ACC112 (cell line): ENCODE data around the gene GSS.

Experiments
- H2AFZ ChIP-seq: fragments of 200-600 bp; sonication (generic); one replicate; pipeline ENCODE4 v1.6.0; 2017; ENCODE audit warnings: antibody characterized with exemption, low read length; ENCODE audit not compliant: unreplicated experiment
- H3K27ac ChIP-seq: fragments of 200-600 bp; sonication (generic); 2 replicates; pipeline ENCODE4 v1.5.1; 2014; ENCODE audit warnings: low read depth, mild to moderate bottlenecking, antibody characterized with exemption, low read length, moderate library complexity
- H3K27me3 ChIP-seq: fragments of 200-600 bp; sonication (generic); 2 replicates; pipeline ENCODE4 v1.6.1; 2014; ENCODE audit warnings: mild to moderate bottlenecking, antibody characterized with exemption, low read length, moderate library complexity, mixed read lengths; ENCODE audit not compliant: insufficient read depth
- H3K36me3 ChIP-seq: fragments of 200-600 bp; sonication (generic); 2 replicates; pipeline ENCODE4 v1.6.1; 2016; ENCODE audit warnings: mild to moderate bottlenecking, antibody characterized with exemption, low read length, moderate library complexity, mixed read lengths; ENCODE audit not compliant: insufficient read depth
- H3K4me1 ChIP-seq: fragments of 200-600 bp; sonication (generic); one replicate; pipeline ENCODE4 v1.6.1; 2016; ENCODE audit warnings: low read length, mixed read lengths; ENCODE audit not compliant: insufficient read depth, unreplicated experiment, control insufficient read depth
- H3K4me3 ChIP-seq: fragments of 200-600 bp; sonication (generic); 2 replicates; pipeline ENCODE4 v1.5.1; 2014; ENCODE audit warnings: mild to moderate bottlenecking, low read depth, low read length
- H3K79me2 ChIP-seq: fragments of 200-600 bp; sonication (generic); one replicate; pipeline ENCODE4 v1.6.0; 2016; ENCODE audit warnings: low read length; ENCODE audit not compliant: control insufficient read depth, unreplicated experiment, insufficient read depth

GSS gene

GRCh38 chr20:34955231-34956040 lies at the start of gene GSS, which contains the start of gene MYH7B:
Gene GSS, minus strand, starts transcription at chr20:34955806. Its CDS starts 3,954 bp downstream, at chr20:34951852.
Gene MYH7B, plus strand, starts transcription at chr20:34955868. Its CDS starts 22,138 bp downstream, at chr20:34978006.
- peaks cover 7% of the 10 kb centered on the region for H3K4me1 ChIP-seq
- H2AFZ ChIP-seq: peak within 1 kb of the TSS; percentile 86
- no peaks in the 10 kb centered on the region for H3K36me3 ChIP-seq
- no peaks in the 10 kb centered on the region for H3K27me3 ChIP-seq
- peak within 1 kb of the TSS; percentile 86 for H3K4me3 ChIP-seq
- peaks cover 24% of the 10 kb centered on the region for H3K79me2 ChIP-seq
- H3K27ac ChIP-seq: peak within 1 kb of the TSS; percentile 57

DNA sequence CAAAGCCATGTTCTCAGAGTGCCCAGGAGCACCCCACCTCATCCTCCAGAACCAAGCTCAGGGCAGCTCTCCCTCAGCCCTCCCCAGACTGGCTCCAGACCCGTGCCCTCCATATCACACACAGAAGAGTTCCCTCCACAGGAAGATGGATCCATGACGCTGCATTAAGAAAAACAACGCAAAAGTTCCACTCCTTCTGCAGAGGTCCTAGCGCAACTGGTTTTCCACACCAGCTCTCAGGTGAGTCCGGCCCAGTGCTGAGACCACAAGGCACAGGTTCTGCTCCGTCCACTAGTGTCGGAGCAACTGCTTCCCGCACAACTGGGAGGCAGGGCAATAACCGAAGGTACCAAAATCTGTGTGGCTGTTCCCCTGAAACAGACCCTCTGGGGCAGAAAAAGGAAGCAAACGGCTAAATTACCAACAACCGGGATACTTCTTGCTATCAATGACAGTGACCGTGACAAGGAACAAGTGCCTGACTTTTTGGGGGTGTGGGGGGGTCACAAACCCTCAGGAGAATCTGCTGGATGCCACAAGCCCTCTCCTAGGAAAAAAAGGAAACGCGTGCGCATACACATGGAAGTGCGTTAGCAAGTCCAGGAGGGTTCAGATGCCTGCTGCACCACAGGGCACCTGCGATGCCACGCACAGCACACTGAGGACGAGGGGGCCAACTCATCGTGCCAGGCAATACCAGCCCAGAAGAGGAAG lies 49.3 kb upstream of the GSS start:
- Histone ChIP-seq H3K36me3 (peaks cover 41% of the 10 kb centered on the region; the same call in 1 of the 2 replicates), H3K27me3 (no peaks in the 10 kb centered on the region), H3K27ac (no peak overlapping the region), H3K4me1 (no peaks in the 10 kb centered on the region), H3K4me3 (no peak overlapping the region), H2AFZ (no peak overlapping the region), H3K79me2 (no peaks in the 10 kb centered on the region)

DNA sequence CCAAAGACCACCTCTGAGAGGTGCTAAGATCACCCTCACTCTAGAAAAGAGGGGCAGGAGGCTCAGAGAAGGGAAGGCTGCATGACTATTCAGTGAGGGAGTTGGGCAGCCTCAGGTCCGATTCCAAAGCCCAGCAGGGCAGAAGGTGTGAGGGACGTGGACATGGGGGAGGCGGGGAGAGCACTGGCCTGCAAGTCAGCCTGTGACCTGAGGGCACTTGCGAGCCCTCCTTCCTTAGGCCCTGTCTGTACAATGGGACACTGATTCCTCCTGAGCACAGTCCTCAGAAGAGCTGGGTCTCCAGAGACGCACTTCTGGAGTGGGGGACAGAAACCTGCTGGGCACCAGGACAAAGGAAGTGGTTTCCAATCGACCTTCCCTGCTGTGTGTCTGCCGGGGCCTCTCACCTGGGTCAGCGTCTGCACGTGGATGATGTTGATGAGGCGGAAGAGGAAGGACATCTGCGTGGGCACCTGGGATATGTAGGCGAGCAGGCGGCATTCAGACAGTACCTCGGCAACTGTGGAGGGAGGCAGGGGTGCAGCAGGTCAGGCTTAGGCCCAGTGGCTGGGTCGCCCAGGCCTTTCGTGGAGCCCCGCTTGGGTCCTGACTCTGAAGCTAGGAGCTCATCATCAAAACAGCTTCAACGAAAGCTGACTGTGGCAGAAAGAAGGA lies 48.6 kb upstream of the GSS start:
- Histone ChIP-seq H2AFZ (no peak overlapping the region), H3K27ac (no peak overlapping the region), H3K27me3 (no peaks in the 10 kb centered on the region), H3K79me2 (no peaks in the 10 kb centered on the region), H3K4me3 (no peak overlapping the region), H3K36me3 (peaks cover 35% of the 10 kb centered on the region; the same call in 1 of the 2 replicates), H3K4me1 (no peaks in the 10 kb centered on the region)

- Histone ChIP-seq H3K27me3 (no peaks in the 10 kb centered on the region), H3K27ac (no peak overlapping the region), H3K4me1 (no peaks in the 10 kb centered on the region), H3K36me3 (peaks cover 28% of the 10 kb centered on the region; the same call in 1 of the 2 replicates), H3K4me3 (no peak overlapping the region), H2AFZ (no peak overlapping the region), H3K79me2 (no peaks in the 10 kb centered on the region)
Observed at GRCh38 chr20:35003211-35004031, 47.8 kb upstream of the GSS start.

- Histone ChIP-seq H3K4me1 (no peaks in the 10 kb centered on the region), H3K27me3 (no peaks in the 10 kb centered on the region), H2AFZ (no peak overlapping the region), H3K36me3 (peaks cover 20% of the 10 kb centered on the region; the same call in 1 of the 2 replicates), H3K4me3 (no peak overlapping the region), H3K27ac (no peak overlapping the region), H3K79me2 (no peaks in the 10 kb centered on the region)
Observed at GRCh38 chr20:35002426-35003210, 47.0 kb upstream of the GSS start.

- Histone ChIP-seq H3K27me3 (no peaks in the 10 kb centered on the region), H3K4me3 (no peak overlapping the region), H3K79me2 (no peaks in the 10 kb centered on the region), H3K27ac (no peak overlapping the region), H3K36me3 (peaks cover 14% of the 10 kb centered on the region; the same call in 1 of the 2 replicates), H3K4me1 (no peaks in the 10 kb centered on the region), H2AFZ (no peak overlapping the region)
Observed at GRCh38 chr20:35001596-35002362, 46.2 kb upstream of the GSS start.

DNA sequence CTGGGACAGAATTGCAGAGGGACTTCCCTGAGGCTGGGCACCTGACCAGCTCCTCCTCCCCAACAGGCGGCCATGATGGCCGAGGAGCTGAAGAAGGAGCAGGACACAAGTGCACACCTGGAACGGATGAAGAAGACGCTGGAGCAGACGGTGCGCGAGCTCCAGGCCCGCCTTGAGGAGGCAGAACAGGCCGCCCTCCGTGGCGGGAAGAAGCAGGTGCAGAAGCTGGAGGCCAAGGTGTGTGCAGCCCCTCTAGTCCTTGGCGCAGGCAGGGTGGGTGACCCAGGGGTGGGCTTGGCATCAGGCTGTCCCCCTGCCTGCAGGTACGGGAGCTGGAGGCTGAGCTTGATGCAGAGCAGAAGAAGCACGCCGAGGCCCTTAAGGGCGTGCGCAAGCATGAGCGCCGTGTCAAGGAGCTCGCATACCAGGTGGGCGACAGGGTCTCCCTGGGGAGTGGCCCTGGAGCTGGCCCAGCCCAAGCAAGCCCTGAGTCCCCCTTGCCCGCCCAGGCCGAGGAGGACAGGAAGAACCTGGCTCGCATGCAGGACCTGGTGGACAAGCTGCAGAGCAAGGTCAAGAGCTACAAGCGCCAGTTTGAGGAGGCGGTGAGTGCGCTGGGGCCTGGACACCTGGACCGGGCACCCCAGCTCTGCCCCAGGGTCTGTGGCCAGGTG lies 45.5 kb upstream of the GSS start:
- Histone ChIP-seq H3K27me3 (no peaks in the 10 kb centered on the region), H3K27ac (no peak overlapping the region), H2AFZ (no peak overlapping the region), H3K79me2 (no peaks in the 10 kb centered on the region), H3K4me1 (no peaks in the 10 kb centered on the region), H3K36me3 (peaks cover 10% of the 10 kb centered on the region; the same call in 1 of the 2 replicates), H3K4me3 (no peak overlapping the region)

DNA sequence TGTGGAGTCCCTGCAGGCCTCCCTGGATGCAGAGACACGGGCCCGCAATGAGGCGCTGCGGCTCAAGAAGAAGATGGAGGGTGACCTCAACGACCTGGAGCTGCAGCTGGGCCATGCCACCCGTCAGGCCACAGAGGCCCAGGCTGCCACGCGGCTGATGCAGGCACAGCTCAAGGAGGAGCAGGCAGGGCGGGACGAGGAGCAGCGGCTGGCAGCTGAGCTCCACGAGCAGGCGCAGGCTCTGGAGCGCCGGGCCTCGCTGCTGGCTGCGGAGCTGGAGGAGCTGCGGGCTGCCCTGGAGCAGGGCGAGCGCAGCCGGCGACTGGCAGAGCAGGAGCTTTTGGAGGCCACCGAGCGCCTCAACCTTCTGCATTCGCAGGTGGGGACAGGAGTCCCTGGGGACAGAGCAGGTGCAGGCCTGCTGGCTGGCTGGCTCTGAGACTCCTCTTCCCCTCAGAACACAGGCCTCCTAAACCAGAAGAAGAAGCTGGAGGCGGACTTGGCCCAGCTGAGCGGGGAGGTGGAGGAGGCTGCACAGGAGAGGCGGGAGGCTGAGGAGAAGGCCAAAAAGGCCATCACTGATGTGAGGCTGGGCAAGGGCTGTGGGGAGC lies 44.8 kb upstream of the GSS start:
- Histone ChIP-seq H3K27me3 (no peaks in the 10 kb centered on the region), H3K36me3 (peaks cover 10% of the 10 kb centered on the region; the same call in 1 of the 2 replicates), H3K4me1 (no peaks in the 10 kb centered on the region), H3K27ac (no peak overlapping the region), H2AFZ (no peak overlapping the region), H3K79me2 (no peaks in the 10 kb centered on the region), H3K4me3 (no peak overlapping the region)
